ENCODE measurements around the gene MAN2C1.
"Not testable (repeated sequence)": the region's sequence is repeated elsewhere in the genome, so short reads cannot be mapped to it uniquely, and the experiment has no call there.

MAN2C1 gene

DNA sequence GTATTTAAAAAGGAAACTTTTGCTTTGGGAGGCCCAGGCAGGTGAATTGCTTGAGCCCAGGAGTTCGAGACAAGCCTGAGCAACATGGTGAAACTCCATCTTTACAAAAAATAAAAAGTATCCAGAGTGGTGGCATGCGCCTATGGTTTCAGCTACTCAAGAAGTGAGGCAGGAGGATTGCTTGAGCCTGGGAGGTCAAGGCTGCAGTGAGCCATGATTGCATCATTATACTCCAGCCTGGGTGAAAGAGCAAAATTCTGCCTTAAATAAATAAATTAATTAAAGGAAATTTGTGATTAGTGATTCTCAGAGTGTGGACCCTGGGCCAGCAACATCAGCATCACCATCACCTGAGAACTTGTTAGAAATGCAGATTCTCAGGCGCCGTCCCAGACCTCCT lies 42.5 kb downstream of the MAN2C1 start:
- H3K36me3 ChIP-seq (ENCODE audit: insufficient read depth), result no peaks in the 10 kb centered on the region

DNA sequence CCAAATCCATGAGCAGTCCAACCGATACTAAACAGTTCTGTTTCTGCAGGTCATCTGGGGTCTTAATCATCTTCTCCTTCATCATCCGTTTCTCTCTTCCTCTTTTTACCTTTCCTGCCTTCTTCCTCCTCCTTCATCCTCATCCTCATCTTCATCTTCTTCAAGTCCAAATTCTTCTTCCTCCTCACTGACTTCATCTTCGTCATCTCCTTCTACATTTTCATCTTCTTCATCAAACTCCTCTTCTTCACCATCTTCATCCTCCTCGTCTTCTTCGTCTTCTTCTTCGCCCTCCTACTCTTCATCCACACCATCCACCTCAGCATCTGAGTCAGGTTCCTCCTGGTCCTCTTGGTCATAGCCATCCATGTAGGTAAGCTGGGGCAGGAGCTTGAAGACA lies 46.7 kb downstream of the MAN2C1 start:
- no peak overlapping the region for H3K27ac ChIP-seq
- H3K4me3 ChIP-seq (IDR thresholded peaks at IDR 0.05; ENCODE audit: insufficient read depth, low read depth, low read length), result no peak overlapping the region
- no peak overlapping the region for H2AFZ ChIP-seq (ENCODE audit: low read depth)

More for the DNA sequence above, 42.5 kb downstream of the MAN2C1 start:
- no peaks in the 10 kb centered on the region for H3K79me2 ChIP-seq (ENCODE audit: insufficient read depth, low read depth)
- H4K20me1 ChIP-seq (ENCODE audit: insufficient read depth), result no peaks in the 10 kb centered on the region
- H3K9ac ChIP-seq, result no peak overlapping the region
- no peak overlapping the region for H3K4me3 ChIP-seq (IDR thresholded peaks at IDR 0.05; ENCODE audit: insufficient read depth, low read depth, low read length)
- no peak overlapping the region for H3K27ac ChIP-seq
- no peak overlapping the region for H3K4me2 ChIP-seq
- H2AFZ ChIP-seq (ENCODE audit: low read depth), result no peak overlapping the region
- no peaks in the 10 kb centered on the region for H3K27me3 ChIP-seq (ENCODE audit: insufficient read depth, low read depth)
- TF ChIP-seq, protein P1, sequence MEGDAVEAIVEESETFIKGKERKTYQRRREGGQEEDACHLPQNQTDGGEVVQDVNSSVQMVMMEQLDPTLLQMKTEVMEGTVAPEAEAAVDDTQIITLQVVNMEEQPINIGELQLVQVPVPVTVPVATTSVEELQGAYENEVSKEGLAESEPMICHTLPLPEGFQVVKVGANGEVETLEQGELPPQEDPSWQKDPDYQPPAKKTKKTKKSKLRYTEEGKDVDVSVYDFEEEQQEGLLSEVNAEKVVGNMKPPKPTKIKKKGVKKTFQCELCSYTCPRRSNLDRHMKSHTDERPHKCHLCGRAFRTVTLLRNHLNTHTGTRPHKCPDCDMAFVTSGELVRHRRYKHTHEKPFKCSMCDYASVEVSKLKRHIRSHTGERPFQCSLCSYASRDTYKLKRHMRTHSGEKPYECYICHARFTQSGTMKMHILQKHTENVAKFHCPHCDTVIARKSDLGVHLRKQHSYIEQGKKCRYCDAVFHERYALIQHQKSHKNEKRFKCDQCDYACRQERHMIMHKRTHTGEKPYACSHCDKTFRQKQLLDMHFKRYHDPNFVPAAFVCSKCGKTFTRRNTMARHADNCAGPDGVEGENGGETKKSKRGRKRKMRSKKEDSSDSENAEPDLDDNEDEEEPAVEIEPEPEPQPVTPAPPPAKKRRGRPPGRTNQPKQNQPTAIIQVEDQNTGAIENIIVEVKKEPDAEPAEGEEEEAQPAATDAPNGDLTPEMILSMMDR (conservative IDR thresholded peaks at IDR 0.05; ENCODE audit: low read depth, low read length), result no peak
- no peaks in the 10 kb centered on the region for H3K4me1 ChIP-seq (ENCODE audit: low read depth, poor library complexity, severe bottlenecking)

GRCh38 chr15:75319231-75319897 lies 49.0 kb downstream of the MAN2C1 start:
- H3K4me2 ChIP-seq; H3K9ac ChIP-seq; H3K4me3 ChIP-seq (IDR thresholded peaks at IDR 0.05; ENCODE audit: insufficient read depth, low read depth, low read length); H2AFZ ChIP-seq (ENCODE audit: low read depth); H4K20me1 ChIP-seq (ENCODE audit: insufficient read depth); H3K27ac ChIP-seq; H3K27me3 ChIP-seq (ENCODE audit: insufficient read depth, low read depth); H3K79me2 ChIP-seq (ENCODE audit: insufficient read depth, low read depth); H3K36me3 ChIP-seq (ENCODE audit: insufficient read depth); H3K4me1 ChIP-seq (ENCODE audit: low read depth, poor library complexity, severe bottlenecking): not testable (repeated sequence)

More for the DNA sequence above, 46.7 kb downstream of the MAN2C1 start:
- Histone ChIP-seq H3K9ac (no peak overlapping the region), H3K27me3 (ENCODE audit: insufficient read depth, low read depth) (no peaks in the 10 kb centered on the region), H3K36me3 (ENCODE audit: insufficient read depth) (no peaks in the 10 kb centered on the region), H4K20me1 (ENCODE audit: insufficient read depth) (no peaks in the 10 kb centered on the region), H3K4me2 (no peak overlapping the region), H3K4me1 (ENCODE audit: low read depth, poor library complexity, severe bottlenecking) (no peaks in the 10 kb centered on the region), H3K79me2 (ENCODE audit: insufficient read depth, low read depth) (no peaks in the 10 kb centered on the region)
- TF ChIP-seq, protein P1 (conservative IDR thresholded peaks at IDR 0.05; ENCODE audit: low read depth, low read length), result no peak

GRCh38 chr15:75314552-75315290 lies 53.7 kb downstream of the MAN2C1 start:
- no peaks in the 10 kb centered on the region for H3K36me3 ChIP-seq (ENCODE audit: insufficient read depth)
- no peaks in the 10 kb centered on the region for H3K27me3 ChIP-seq (ENCODE audit: insufficient read depth, low read depth)
- no peaks in the 10 kb centered on the region for H4K20me1 ChIP-seq (ENCODE audit: insufficient read depth)
- no peak overlapping the region for H3K4me3 ChIP-seq (IDR thresholded peaks at IDR 0.05; ENCODE audit: insufficient read depth, low read depth, low read length)
- H3K79me2 ChIP-seq (ENCODE audit: insufficient read depth, low read depth), result no peaks in the 10 kb centered on the region
- no peaks in the 10 kb centered on the region for H3K4me1 ChIP-seq (ENCODE audit: low read depth, poor library complexity, severe bottlenecking)
- no peak overlapping the region for H3K27ac ChIP-seq
- no peak overlapping the region for H3K4me2 ChIP-seq
- TF ChIP-seq, protein P1 (conservative IDR thresholded peaks at IDR 0.05; ENCODE audit: low read depth, low read length), result no peak
- no peak overlapping the region for H3K9ac ChIP-seq
- no peak overlapping the region for H2AFZ ChIP-seq (ENCODE audit: low read depth)

Data from KMS-11 (cell line).